AG20443 (cell line): ENCODE measurements around the gene RIN3.

ENCODE experiments used
- DNase-seq: peaks from one replicate; pipeline ENCODE4 v3.0.0; 2012; ENCODE audit warnings: low spot score, mixed read lengths

Gene RIN3, protein sequence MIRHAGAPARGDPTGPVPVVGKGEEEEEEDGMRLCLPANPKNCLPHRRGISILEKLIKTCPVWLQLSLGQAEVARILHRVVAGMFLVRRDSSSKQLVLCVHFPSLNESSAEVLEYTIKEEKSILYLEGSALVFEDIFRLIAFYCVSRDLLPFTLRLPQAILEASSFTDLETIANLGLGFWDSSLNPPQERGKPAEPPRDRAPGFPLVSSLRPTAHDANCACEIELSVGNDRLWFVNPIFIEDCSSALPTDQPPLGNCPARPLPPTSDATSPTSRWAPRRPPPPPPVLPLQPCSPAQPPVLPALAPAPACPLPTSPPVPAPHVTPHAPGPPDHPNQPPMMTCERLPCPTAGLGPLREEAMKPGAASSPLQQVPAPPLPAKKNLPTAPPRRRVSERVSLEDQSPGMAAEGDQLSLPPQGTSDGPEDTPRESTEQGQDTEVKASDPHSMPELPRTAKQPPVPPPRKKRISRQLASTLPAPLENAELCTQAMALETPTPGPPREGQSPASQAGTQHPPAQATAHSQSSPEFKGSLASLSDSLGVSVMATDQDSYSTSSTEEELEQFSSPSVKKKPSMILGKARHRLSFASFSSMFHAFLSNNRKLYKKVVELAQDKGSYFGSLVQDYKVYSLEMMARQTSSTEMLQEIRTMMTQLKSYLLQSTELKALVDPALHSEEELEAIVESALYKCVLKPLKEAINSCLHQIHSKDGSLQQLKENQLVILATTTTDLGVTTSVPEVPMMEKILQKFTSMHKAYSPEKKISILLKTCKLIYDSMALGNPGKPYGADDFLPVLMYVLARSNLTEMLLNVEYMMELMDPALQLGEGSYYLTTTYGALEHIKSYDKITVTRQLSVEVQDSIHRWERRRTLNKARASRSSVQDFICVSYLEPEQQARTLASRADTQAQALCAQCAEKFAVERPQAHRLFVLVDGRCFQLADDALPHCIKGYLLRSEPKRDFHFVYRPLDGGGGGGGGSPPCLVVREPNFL

DNA sequence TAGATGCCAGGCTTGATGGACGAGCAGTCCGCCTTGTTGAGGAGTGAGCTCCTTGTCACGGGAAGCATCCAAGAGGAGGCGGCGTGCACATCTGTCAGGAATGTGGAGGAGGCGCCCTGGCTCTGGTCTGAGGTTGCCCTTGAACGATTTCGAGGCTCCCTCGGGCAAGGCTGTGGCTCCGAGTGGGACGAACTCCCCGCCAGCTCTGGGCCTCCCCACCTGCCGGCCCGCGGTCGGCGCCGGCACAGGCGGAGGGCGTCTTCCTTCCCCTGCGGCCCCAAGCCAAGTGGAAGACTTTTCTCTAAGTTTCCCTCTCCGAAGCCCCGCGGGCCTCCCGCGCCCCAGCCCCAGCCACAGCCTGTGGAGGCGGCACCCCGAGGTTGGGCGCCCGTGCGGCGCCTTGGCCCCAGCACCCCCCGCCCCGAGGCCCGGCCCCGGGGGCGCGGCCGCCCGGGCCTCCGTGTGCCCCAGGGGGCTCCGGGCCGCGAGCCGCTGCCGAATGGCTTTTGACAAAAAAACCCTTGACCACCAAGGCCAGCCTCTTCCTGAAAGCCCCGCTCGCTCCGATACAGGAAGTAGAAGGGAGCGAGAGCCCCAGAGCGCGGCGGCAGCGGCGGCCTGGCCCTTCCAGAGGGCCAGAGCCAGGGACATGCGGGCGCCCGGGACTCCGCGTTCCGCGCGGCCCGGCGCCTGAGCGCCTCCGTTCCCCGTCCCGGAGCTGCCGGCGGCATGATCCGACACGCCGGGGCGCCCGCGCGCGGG lies at the start of gene RIN3:
Gene RIN3 (plus strand): TSS at position 578 of the 762 bp plus-strand sequence. CDS start 152 bp downstream, at position 730.
- peak; percentile 73 for DNase-seq

DNA sequence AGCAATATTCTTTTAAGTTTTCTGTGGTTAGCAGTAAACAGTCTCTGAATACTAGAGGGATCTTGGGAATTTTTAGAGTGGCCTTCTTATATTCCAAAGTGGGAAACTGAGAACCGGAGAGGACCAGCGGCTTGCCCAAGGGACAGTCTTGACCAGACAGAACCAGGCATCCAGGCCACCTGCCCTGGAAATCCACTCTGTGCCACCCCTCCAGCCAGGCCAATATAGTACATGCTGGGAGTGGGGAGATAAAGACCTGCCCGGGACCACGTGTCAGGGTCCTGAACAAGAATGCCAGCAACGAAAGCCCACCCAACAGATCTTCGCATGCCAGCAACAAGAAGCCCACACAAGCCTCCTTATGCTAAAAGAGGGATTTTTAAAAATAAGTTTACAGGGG lies 49.4 kb upstream of the RIN3 start:
- DNase-seq = no peak

- no peak for DNase-seq
These were observed 48.9 kb upstream of the RIN3 start for GRCh38 chr14:92464716-92465115.

GRCh38 chr14:92465353-92466055 lies 48.1 kb upstream of the RIN3 start:
- no peak for DNase-seq

- DNase-seq = no peak
These were observed 47.5 kb upstream of the RIN3 start for GRCh38 chr14:92466059-92466458.

- DNase-seq = no peak
These were observed 44.1 kb upstream of the RIN3 start for GRCh38 chr14:92469515-92469914.

GRCh38 chr14:92470215-92470614 lies 43.4 kb upstream of the RIN3 start:
- peak; percentile 82 for DNase-seq

DNA sequence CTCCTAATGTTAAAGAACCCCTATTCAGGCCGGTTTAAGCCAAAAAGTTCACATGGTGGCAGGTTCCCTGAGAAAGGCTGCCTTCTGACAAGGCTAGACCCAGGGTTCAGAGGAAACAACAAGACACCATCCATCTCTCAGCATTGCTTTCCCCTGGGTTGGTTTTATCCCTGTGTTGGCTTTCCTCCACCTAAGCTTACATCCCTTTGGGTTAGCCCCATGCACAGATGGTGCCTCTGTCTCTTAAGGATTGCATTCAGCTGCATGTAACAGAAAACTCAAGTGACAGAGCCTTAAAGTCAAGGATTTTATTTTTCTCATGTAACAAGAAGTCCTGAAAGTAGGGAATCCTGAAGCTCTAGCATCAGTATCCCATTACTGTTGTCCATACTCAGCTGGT lies 42.8 kb upstream of the RIN3 start:
- no peak for DNase-seq

GRCh38 chr14:92471919-92472318 lies 41.7 kb upstream of the RIN3 start:
- peak; percentile 58 for DNase-seq

- no peak for DNase-seq
These were observed 40.7 kb upstream of the RIN3 start for GRCh38 chr14:92472860-92473259.

GRCh38 chr14:92473261-92473968 lies 40.2 kb upstream of the RIN3 start:
- peak; percentile 81 for DNase-seq

DNA sequence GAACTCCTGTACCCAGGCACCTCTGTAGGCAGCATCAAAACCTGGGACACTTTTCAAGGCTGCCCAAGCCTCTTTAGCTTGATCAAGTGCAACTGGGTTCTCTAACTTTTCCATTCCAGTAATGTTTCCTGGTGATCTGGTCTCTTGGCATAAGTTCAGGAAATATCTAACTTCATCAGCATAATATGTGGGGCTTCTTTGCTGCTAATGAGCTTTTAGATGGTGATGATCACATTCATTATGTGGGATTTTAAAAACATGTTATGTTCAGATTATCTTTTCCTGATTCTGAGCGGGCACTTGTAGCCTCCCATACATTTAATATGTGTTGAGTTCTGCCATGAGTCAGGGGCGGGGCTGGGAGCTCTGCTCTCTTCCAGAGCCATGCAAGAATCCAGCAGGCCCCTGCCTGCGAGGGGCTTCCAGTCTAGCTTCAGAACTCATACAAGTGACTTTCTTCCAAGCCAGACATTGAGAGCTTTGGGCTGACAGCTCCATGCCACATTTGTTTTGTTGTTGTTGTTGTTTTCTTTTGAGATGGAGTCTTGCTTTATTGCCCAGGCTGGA lies 39.5 kb upstream of the RIN3 start:
- no peak for DNase-seq

- no peak for DNase-seq
These were observed 38.5 kb upstream of the RIN3 start for GRCh38 chr14:92475037-92475436.

- peak; percentile 45 for DNase-seq
These were observed 38.0 kb upstream of the RIN3 start for GRCh38 chr14:92475451-92476187.

DNA sequence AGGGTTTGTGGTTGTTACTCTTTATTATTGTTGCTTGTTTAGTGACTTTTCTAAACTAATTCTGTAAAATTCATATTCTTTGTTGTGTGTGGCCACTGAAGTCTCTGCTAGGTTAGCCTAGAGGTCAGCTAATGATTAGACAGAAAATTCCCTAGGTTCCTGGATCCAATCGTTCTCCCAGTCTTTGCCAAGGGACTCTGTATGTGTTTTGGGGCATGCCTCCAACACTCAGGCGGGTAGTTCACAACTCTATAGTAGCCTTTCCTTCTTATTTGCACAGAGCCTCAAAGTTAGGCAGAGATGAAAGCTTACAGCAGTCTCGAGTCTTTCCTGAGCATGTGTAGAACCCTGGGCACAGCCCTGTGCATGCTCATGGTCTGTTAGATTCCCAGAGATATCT lies 32.7 kb upstream of the RIN3 start:
- DNase-seq = no peak

DNA sequence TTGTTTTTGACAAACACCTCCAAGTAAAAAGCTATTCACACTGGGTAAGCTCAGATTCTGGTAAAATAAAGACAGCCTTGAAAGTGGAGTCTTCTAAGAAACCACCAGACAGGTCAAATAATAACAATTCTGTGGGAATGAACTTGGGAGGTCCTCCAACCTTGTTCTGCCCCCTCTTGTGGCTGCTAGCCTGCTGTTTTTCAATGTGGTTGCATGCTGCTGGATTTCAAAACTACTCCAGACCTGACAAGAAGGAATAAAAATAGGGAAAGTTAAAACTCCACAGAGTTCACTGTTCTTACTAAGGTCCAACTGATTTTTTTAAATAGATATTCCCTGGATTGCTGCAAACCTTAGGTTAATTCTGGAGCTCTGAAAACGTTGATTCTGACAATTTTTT lies 32.2 kb upstream of the RIN3 start:
- DNase-seq = peak; percentile 54

DNA sequence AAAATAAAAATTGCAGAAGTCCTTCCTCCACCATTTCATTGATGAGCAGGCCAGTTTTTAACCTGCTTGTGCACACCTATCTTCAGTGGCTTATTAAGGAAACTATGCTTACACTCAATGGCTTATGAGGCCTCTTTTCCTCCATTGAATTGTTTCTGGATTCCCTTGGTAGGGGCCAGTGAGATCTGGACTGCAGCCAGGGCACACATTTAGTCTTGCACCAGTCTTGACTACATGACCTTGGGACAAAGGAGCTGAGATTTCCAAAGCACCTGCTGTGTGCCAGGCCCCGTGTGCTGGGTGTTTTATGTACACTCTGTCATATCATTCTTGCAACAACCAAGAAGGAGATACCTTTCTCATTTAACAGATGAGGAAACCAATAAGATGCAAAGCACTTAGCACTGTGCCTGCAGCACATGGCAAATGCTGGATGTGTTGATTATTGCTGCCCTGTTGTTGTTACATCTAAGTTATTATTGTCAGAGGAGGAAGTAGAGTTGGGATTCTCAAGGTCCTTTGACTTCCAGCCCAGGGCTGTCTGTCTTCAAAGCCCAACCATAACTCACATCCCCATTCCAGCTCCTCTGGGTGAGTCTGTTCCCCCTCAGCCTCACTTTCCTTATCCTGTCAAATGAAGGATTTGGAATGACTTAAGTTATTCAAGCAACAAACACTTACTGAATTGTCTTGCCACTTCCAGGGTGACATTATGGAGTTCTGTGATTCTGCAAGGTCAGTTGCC lies 31.6 kb upstream of the RIN3 start:
- DNase-seq = no peak

DNA sequence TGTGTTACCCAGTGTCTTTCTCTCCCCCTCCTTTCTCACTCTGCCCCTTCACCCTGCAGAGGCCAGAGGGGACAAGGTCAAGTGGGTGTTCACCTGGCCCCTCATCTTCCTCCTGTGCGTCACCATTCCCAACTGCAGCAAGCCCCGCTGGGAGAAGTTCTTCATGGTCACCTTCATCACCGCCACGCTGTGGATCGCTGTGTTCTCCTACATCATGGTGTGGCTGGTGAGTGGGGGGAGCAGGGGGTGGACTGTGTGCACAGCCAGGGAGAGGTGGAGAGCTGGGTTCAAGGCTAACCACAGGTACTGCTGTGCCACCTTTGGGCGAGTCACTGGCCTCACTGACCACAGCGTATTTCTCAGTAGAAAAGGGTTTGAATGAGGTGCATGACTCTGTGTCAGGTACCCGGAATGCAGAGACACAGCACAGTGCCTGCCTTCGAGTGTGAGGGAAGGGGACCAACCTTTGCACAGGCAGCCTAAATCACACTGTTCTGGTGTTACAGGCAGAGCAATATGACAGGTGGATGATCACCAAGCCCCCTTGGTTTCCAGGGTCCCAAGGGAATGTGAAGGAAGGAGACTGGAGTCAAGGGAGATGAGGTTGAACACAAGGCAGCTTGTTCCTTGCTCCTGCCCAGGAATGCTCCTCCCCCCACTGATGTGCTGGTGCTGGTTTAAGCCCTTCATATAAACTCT lies 30.8 kb upstream of the RIN3 start:
- DNase-seq = no peak
